Uterus (tissue), 2 donors: ENCODE measurements around the gene GMDS.

Experiments
- POLR2A ChIP-seq, 2 donors: fragments of 450-650 bp; IDR thresholded peaks; one replicate each; pipeline ENCODE4 v1.6.1; 2016; ENCODE audit warnings: antibody characterized with exemption in 2 of 2, mild to moderate bottlenecking in 1 of 2, moderate library complexity in 1 of 2
- TF ChIP-seq, protein P1 (sequence below), 4 experiments: fragments of 200-600 bp in 2 of 4; fragments of 450-650 bp in 2 of 4; sonication (generic) in 2 of 4; IDR thresholded peaks; one replicate each; pipeline ENCODE4 v1.5.1; 2016 to 2019; ENCODE audit warnings: antibody characterized with exemption in 4 of 4, mild to moderate bottlenecking in 2 of 4, moderate library complexity in 1 of 4

DNA sequence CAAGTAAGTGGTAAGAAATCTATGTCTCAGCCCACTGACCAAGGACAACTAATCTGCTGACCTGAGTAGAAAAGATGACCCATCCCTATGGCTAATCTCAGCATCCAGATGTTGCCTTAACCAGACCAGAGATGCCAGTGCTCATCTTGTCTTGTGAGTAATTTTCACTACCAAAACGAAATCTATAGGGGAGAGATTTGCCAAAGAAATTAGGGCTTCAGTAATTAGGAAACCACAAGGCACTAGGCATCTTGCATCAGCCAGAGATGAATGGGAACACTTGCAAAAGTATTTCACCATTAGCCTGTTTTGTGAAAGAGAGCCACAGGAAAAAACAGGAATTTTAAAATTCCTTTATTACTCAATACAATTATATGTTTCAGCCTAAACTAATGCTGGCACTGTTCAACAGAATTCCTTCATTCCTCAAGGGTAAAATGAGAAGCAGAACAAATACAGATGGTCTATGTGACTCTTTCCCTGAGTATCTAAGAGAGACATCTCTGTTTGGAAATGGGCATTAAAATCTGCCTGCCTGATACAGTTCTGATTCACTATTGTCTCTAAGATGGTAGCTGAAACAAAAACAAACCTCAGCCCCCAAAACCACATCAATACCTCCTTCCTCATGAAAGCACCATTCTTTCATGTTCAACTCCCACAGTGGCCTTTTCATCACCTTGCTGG lies 87.8 kb downstream of the GMDS start:
- TF ChIP-seq, protein P1, sequence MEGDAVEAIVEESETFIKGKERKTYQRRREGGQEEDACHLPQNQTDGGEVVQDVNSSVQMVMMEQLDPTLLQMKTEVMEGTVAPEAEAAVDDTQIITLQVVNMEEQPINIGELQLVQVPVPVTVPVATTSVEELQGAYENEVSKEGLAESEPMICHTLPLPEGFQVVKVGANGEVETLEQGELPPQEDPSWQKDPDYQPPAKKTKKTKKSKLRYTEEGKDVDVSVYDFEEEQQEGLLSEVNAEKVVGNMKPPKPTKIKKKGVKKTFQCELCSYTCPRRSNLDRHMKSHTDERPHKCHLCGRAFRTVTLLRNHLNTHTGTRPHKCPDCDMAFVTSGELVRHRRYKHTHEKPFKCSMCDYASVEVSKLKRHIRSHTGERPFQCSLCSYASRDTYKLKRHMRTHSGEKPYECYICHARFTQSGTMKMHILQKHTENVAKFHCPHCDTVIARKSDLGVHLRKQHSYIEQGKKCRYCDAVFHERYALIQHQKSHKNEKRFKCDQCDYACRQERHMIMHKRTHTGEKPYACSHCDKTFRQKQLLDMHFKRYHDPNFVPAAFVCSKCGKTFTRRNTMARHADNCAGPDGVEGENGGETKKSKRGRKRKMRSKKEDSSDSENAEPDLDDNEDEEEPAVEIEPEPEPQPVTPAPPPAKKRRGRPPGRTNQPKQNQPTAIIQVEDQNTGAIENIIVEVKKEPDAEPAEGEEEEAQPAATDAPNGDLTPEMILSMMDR (IDR thresholded peaks at IDR 0.05) = no peak
- TF ChIP-seq POLR2A (IDR thresholded peaks at IDR 0.05) = no peak
